ENCODE measurements around the gene NUDT21.
"Not testable (repeated sequence)": the region's sequence is repeated elsewhere in the genome, so short reads cannot be mapped to it uniquely, and the experiment has no call there.

NUDT21 gene

DNA sequence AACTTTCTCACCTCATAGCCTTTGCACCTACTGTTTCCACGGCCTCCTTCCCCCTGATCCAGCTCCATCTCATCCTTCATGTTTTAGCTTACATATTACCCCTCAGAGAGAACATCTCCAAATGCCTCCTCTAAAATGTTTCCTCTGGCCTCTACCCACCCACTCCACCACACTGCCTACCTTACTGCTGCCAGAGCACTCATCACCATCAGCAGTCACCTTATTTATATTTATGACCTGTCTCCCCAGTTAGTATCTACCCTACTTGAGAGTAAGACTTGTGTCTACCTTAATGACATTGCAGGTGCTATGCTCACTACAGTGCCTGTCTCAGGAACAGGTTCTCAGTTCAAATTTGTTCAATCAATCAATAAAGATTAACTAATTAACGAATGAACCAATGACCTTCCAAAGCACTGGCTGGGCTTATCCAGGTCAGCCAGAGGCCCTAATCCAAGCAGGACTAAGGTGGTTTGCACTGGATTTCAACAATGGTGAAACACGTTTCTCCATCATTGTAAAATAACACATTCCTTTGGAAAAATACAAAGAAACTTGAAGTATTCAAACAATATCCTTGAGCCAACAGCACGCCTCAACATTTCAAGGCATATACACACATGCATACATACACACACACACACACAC, 66.9 kb downstream of the NUDT21 start:
- no peaks in the 10 kb centered on the region for H3K27me3 ChIP-seq (replicated peaks; ENCODE audit: control insufficient read depth, insufficient read depth, low read length, poor library complexity, severe bottlenecking)
- H3K4me1 ChIP-seq (ENCODE audit: control insufficient read depth, insufficient read depth, low read length, poor library complexity, severe bottlenecking) = no peaks in the 10 kb centered on the region
- H3K4me3 ChIP-seq (ENCODE audit: insufficient read depth, low read depth, low read length, poor library complexity, severe bottlenecking) = no peak overlapping the region
- H3K9me3 ChIP-seq (ENCODE audit: control insufficient read depth, low read length) = peaks cover 5% of the 10 kb centered on the region
- peaks cover 74% of the 10 kb centered on the region for H3K36me3 ChIP-seq (ENCODE audit: control insufficient read depth, insufficient read depth, low read length)
- H3K27ac ChIP-seq (ENCODE audit: insufficient read depth, low read length, poor library complexity, severe bottlenecking) = no peak overlapping the region
- no peak for DNase-seq

DNA sequence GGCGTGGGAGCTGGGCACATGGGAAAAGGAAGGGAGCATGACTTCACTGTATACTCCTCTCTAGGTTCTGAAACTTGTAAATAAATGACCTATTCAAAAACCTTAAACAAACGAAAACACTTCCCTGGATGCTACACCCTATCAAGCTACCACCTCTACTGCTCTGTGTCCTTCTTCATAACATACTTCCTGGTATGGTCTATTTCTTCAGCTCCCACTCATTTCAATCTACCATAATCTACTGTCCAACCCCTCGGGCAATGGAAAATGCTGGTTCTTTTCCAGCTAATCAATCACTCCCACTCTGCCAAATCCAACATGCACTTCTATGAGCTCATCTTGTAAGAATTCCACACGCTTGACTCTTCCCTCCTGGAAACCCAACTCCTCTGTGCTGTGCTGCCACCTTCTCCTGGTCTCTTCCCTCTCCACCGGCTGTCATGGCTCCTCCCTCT, 68.2 kb downstream of the NUDT21 start:
- Histone ChIP-seq H3K9me3 (ENCODE audit: control insufficient read depth, low read length) (peaks cover 5% of the 10 kb centered on the region), H3K4me1 (ENCODE audit: control insufficient read depth, insufficient read depth, low read length, poor library complexity, severe bottlenecking) (no peaks in the 10 kb centered on the region), H3K4me3 (ENCODE audit: insufficient read depth, low read depth, low read length, poor library complexity, severe bottlenecking) (no peak overlapping the region), H3K36me3 (ENCODE audit: control insufficient read depth, insufficient read depth, low read length) (peaks cover 67% of the 10 kb centered on the region), H3K27me3 (replicated peaks; ENCODE audit: control insufficient read depth, insufficient read depth, low read length, poor library complexity, severe bottlenecking) (no peaks in the 10 kb centered on the region), H3K27ac (ENCODE audit: insufficient read depth, low read length, poor library complexity, severe bottlenecking) (no peak overlapping the region)
- no peak for DNase-seq

DNA sequence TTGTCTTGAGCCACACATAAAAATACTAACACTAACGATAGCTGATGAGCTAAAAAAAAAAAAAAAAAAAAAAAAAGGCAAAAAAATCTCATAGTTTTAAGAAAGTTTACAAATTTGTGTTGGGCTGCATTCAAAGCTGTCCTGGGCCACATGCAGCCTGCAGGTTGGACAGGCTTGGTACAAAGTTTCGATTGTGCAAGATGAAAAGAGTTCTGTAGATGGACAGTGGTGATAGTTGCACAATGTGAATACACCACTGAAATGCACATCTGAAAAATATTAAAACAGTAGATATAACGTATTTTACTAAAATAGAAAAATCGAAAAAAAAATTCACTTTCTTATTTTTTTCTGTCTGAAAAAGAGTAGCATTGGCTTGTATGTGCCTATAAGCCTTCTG, 68.7 kb downstream of the NUDT21 start:
- Histone ChIP-seq H3K9me3 (ENCODE audit: control insufficient read depth, low read length) (peaks cover 5% of the 10 kb centered on the region), H3K27me3 (replicated peaks; ENCODE audit: control insufficient read depth, insufficient read depth, low read length, poor library complexity, severe bottlenecking) (no peaks in the 10 kb centered on the region), H3K27ac (ENCODE audit: insufficient read depth, low read length, poor library complexity, severe bottlenecking) (no peak overlapping the region), H3K4me3 (ENCODE audit: insufficient read depth, low read depth, low read length, poor library complexity, severe bottlenecking) (no peak overlapping the region), H3K4me1 (ENCODE audit: control insufficient read depth, insufficient read depth, low read length, poor library complexity, severe bottlenecking) (no peaks in the 10 kb centered on the region), H3K36me3 (ENCODE audit: control insufficient read depth, insufficient read depth, low read length) (peaks cover 64% of the 10 kb centered on the region)
- DNase-seq = no peak

DNA sequence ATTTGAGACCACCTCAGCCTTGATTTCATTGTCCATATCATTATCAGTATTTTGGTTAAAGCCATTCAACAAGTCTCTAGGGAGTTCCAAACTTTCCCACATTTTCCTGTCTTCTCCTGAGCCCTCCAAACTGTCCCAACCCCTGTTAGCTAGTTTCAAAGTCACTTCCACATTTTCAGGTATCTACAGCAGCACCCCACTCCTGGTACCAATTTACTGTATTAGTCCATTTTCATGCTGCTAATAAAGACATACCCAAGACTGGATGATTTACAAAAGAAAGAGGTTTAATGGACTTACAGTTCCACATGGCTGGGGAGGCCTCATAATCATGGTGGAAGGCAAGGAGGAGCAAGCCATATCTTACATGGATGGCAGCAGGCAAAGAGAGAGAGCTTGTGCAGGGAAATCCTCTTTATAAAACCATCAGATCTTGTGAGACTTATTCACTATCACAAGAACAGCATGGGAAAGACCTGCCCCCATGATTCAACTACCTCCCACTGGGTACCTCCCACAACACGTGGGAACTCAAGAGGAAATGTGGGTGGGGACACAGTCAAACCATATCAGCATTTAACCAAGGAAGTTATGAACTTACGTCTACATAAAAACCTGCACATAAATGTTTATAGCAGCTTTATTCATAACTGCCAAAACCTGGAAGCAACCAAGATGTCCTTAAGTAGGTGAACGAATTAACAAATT, 70.2 kb downstream of the NUDT21 start:
- peaks cover 57% of the 10 kb centered on the region for H3K36me3 ChIP-seq (ENCODE audit: control insufficient read depth, insufficient read depth, low read length)
- DNase-seq; H3K9me3 ChIP-seq (ENCODE audit: control insufficient read depth, low read length); H3K27me3 ChIP-seq (replicated peaks; ENCODE audit: control insufficient read depth, insufficient read depth, low read length, poor library complexity, severe bottlenecking); H3K27ac ChIP-seq (ENCODE audit: insufficient read depth, low read length, poor library complexity, severe bottlenecking); H3K4me3 ChIP-seq (ENCODE audit: insufficient read depth, low read depth, low read length, poor library complexity, severe bottlenecking); H3K4me1 ChIP-seq (ENCODE audit: control insufficient read depth, insufficient read depth, low read length, poor library complexity, severe bottlenecking): not testable (repeated sequence)
